H9 (cell line): ENCODE measurements around the gene VWA8. TPM values are rescaled to one million over a fixed set of nuclear protein-coding genes. Genes with fewer than 3 reads are reported as not detected.

Experiments used
- DNase-seq: peaks from one replicate; pipeline ENCODE4 v3.0.0-alpha.2; 2017
- H2AFZ ChIP-seq: one replicate; pipeline ENCODE4 v1.6.1; 2013; ENCODE audit warnings: mild to moderate bottlenecking, low read length, control low read depth, moderate library complexity
- H2AK5ac ChIP-seq: 2 replicates; pipeline ENCODE4 v1.6.1; 2013; ENCODE audit warnings: low read length, control low read depth, mixed read lengths; ENCODE audit not compliant: insufficient read length
- H2BK120ac ChIP-seq: one replicate; pipeline ENCODE4 v1.6.1; 2013; ENCODE audit warnings: low read depth, mild to moderate bottlenecking, low read length, control low read depth, inconsistent platforms; ENCODE audit not compliant: poor library complexity, severe bottlenecking
- H2BK12ac ChIP-seq: 2 replicates; pipeline ENCODE4 v1.6.1; 2013; ENCODE audit warnings: low read length, control low read depth, mixed read lengths, low read depth; ENCODE audit not compliant: insufficient read length
- H2BK15ac ChIP-seq: 2 replicates; pipeline ENCODE4 v1.6.1; 2013; ENCODE audit warnings: low read depth, low read length, control low read depth
- H2BK20ac ChIP-seq: one replicate; pipeline ENCODE4 v1.6.1; 2013; ENCODE audit warnings: low read depth, mild to moderate bottlenecking, low read length, control low read depth, inconsistent platforms; ENCODE audit not compliant: poor library complexity, severe bottlenecking
- H2BK5ac ChIP-seq: 2 replicates; pipeline ENCODE4 v1.6.1; 2013; ENCODE audit warnings: low read length, control low read depth, mixed read lengths; ENCODE audit not compliant: insufficient read length
- H3K14ac ChIP-seq: 2 replicates; pipeline ENCODE4 v1.6.1; 2013; ENCODE audit warnings: low read length, control low read depth; ENCODE audit not compliant: insufficient read depth
- H3K18ac ChIP-seq: 2 replicates; pipeline ENCODE4 v1.6.1; 2013; ENCODE audit warnings: low read depth, mild to moderate bottlenecking, mixed read lengths, low read length, control low read depth; ENCODE audit not compliant: insufficient read length
- H3K23ac ChIP-seq: 2 replicates; pipeline ENCODE4 v1.6.1; 2013; ENCODE audit warnings: low read length, control low read depth, mixed read lengths, low read depth; ENCODE audit not compliant: insufficient read length
- H3K23me2 ChIP-seq: 2 replicates; pipeline ENCODE4 v1.6.1; 2013; ENCODE audit warnings: low read depth, mild to moderate bottlenecking, mixed read lengths, low read length, control low read depth; ENCODE audit not compliant: insufficient read length, poor library complexity, severe bottlenecking
- H3K27ac ChIP-seq: 2 replicates; pipeline ENCODE4 v1.5.1; 2013; ENCODE audit warnings: low read length, control low read depth, mixed read lengths, low read depth; ENCODE audit not compliant: insufficient read length
- H3K27me3 ChIP-seq: 2 replicates; pipeline ENCODE4 v1.6.1; 2013; ENCODE audit warnings: low read length, control low read depth, inconsistent platforms; ENCODE audit not compliant: insufficient read depth
- H3K4ac ChIP-seq: 2 replicates; pipeline ENCODE4 v1.6.1; 2013; ENCODE audit warnings: low read depth, mild to moderate bottlenecking, control low read depth, inconsistent platforms, low read length, moderate library complexity
- H3K4me1 ChIP-seq: 2 replicates; pipeline ENCODE4 v1.6.1; 2013; ENCODE audit warnings: low read length, control low read depth, inconsistent platforms; ENCODE audit not compliant: insufficient read depth
- H3K4me2 ChIP-seq: 2 replicates; pipeline ENCODE4 v1.6.1; 2013; ENCODE audit warnings: low read length, control low read depth, mixed read lengths; ENCODE audit not compliant: insufficient read length, insufficient read depth
- H3K56ac ChIP-seq: 2 replicates; pipeline ENCODE4 v1.6.1; 2013; ENCODE audit warnings: low read depth, mild to moderate bottlenecking, mixed read lengths, low read length, control low read depth; ENCODE audit not compliant: insufficient read length
- H3K79me1 ChIP-seq: 2 replicates; pipeline ENCODE4 v1.6.1; 2013; ENCODE audit warnings: low read depth, mild to moderate bottlenecking, moderate library complexity, low read length, control low read depth, inconsistent platforms; ENCODE audit not compliant: insufficient read depth, poor library complexity, severe bottlenecking
- H3K79me2 ChIP-seq: 2 replicates; pipeline ENCODE4 v1.6.1; 2013; ENCODE audit warnings: low read length, control low read depth, inconsistent platforms; ENCODE audit not compliant: insufficient read depth
- H3K9ac ChIP-seq: 2 replicates; pipeline ENCODE4 v1.6.1; 2013; ENCODE audit warnings: low read length, control low read depth, mixed read lengths; ENCODE audit not compliant: insufficient read length; ENCODE audit errors: extremely low read depth
- H3K9me3 ChIP-seq: one replicate; pipeline ENCODE4 v1.6.1; 2013; ENCODE audit warnings: low read depth, low read length, inconsistent platforms; ENCODE audit not compliant: control insufficient read depth
- H3T11ph ChIP-seq: one replicate; pipeline ENCODE4 v1.6.1; 2013; ENCODE audit warnings: mild to moderate bottlenecking, low read length, control low read depth, inconsistent platforms
- H4K20me1 ChIP-seq: one replicate; pipeline ENCODE4 v1.6.1; 2013; ENCODE audit not compliant: control insufficient read depth, insufficient read length, insufficient read depth
- H4K5ac ChIP-seq: 2 replicates; pipeline ENCODE4 v1.6.1; 2013; ENCODE audit warnings: low read depth, mild to moderate bottlenecking, mixed read lengths, low read length, control low read depth; ENCODE audit not compliant: insufficient read length
- H4K8ac ChIP-seq: replicated peaks from 2 replicates; pipeline ENCODE4 v1.6.1; 2013; ENCODE audit warnings: low read length, control low read depth, mixed read lengths, low read depth; ENCODE audit not compliant: insufficient read length
- H4K91ac ChIP-seq: 2 replicates; pipeline ENCODE4 v1.6.1; 2013; ENCODE audit warnings: low read depth, mild to moderate bottlenecking, moderate library complexity, mixed read lengths, low read length, control low read depth; ENCODE audit not compliant: insufficient read length
- H3K27ac Mint-ChIP-seq, 3 experiments: 2 replicates in 2 of 3; 3 replicates in 1 of 3; pipeline ENCODE4 v1.8.0; 2020 to 2021; ENCODE audit warnings: mixed read lengths in 3 of 3, mild to moderate bottlenecking in 1 of 3, moderate library complexity in 1 of 3
- H3K27me3 Mint-ChIP-seq: 2 replicates; pipeline ENCODE4 v1.8.0; 2021; ENCODE audit warnings: low read depth, mild to moderate bottlenecking, moderate library complexity, mixed read lengths
- H3K36me3 Mint-ChIP-seq, 3 experiments: 2 replicates in 2 of 3; 3 replicates in 1 of 3; pipeline ENCODE4 v1.8.0; 2020 to 2021; ENCODE audit warnings: low read depth in 3 of 3, mixed read lengths in 3 of 3; ENCODE audit not compliant: insufficient read depth in 1 of 3
- H3K4me1 Mint-ChIP-seq, 2 experiments: 2 replicates each; pipeline ENCODE4 v1.8.0; 2020; ENCODE audit warnings: mixed read lengths in 2 of 2
- H3K4me3 Mint-ChIP-seq, 2 experiments: 2 replicates in 1 of 2; 3 replicates in 1 of 2; pipeline ENCODE4 v1.8.0; 2020 to 2021; ENCODE audit warnings: mild to moderate bottlenecking in 2 of 2, mixed read lengths in 2 of 2, moderate library complexity in 1 of 2
- H3K9me3 Mint-ChIP-seq, 2 experiments: 2 replicates in 1 of 2; 3 replicates in 1 of 2; pipeline ENCODE4 v1.8.0; 2020; ENCODE audit warnings: mild to moderate bottlenecking in 2 of 2, mixed read lengths in 2 of 2, moderate library complexity in 1 of 2
- CTCF ChIP-seq: fragments of 200-600 bp; sonication (generic); conservative IDR thresholded peaks from 3 replicates; pipeline ENCODE4 v1.8.0; 2021; ENCODE audit warnings: antibody characterized with exemption, mild to moderate bottlenecking
- WGBS: extraction: QIAGEN DNeasy Blood & Tissue Kit; methylation state at CpG from one replicate; pipeline ENCODE4 v1.1.7; 2013; ENCODE audit warnings: missing lambda C conversion rate, low lambda C conversion rate, mixed read lengths; ENCODE audit not compliant: insufficient read length; ENCODE audit errors: extremely low coverage; 5-methylcytosine and 5-hydroxymethylcytosine counted together
- total RNA-seq: library from RNA; stranded (reverse); gene quantifications from 2 replicates; pipeline ENCODE4 v1.2.1, GENCODE V29; 2021

Gene VWA8
- total RNA-seq, 1 experiment from 2014 or later, result 17.4 TPM

DNA sequence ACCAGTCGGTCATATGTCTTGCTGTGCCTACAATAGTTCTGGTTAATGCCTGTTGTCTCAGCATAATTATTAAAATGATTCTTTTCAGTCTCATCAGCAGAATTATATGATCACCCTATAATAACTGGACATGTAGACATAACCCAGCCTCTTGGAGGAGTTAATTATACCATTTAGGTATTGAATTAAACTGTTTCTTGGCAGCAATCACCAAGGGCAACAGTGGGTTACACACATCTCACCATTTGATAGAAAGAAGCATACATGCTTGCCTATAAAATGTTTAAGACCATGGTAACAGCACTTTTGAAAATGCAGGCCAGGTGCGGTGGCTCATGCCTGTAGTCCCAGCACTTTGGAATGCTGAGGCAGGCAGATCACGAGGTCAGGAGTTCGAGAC is 318.9 kb downstream of the VWA8 start:
- Histone ChIP-seq H4K20me1 (no peaks in the 10 kb centered on the region), H2BK120ac (no peak overlapping the region), H3K23me2 (no peaks in the 10 kb centered on the region), H3K79me2 (no peaks in the 10 kb centered on the region), H2BK15ac (no peak overlapping the region), H4K8ac (no peak overlapping the region), H2BK20ac (no peak overlapping the region), H3K4me2 (no peak overlapping the region), H2AK5ac (no peak overlapping the region), H3K9me3 (no peaks in the 10 kb centered on the region), H3K23ac (no peak overlapping the region), H3K9ac (no peak overlapping the region), H3K18ac (no peak overlapping the region), H4K5ac (no peak overlapping the region), H4K91ac (no peak overlapping the region), H3K14ac (no peak overlapping the region), H3K4ac (no peak overlapping the region), H3K27me3 (no peaks in the 10 kb centered on the region), H2AFZ (no peak overlapping the region), H3K79me1 (no peaks in the 10 kb centered on the region), H3K27ac (no peak overlapping the region), H3K56ac (no peak overlapping the region), H2BK12ac (no peak overlapping the region), H2BK5ac (no peak overlapping the region), H3T11ph (no peak overlapping the region), H3K4me1 (no peaks in the 10 kb centered on the region)
- DNase-seq, result no peak
- no peaks in the 10 kb centered on the region for H3K36me3 Mint-ChIP-seq
- H3K4me1 Mint-ChIP-seq, result peaks cover 5 to 6% of the 10 kb centered on the region in 2 experiments; a peak in 3 of 4 replicates
- WGBS, result no CpG with 5 or more reads among the region's 4 CpGs
- H3K27ac Mint-ChIP-seq, result no peak overlapping the region
- no peaks in the 10 kb centered on the region for H3K9me3 Mint-ChIP-seq
- H3K4me3 Mint-ChIP-seq, result no peak overlapping the region
- TF ChIP-seq CTCF, result no peak
- no peaks in the 10 kb centered on the region for H3K27me3 Mint-ChIP-seq
